Hepatocyte (in vitro differentiated cells): Measurements from ENCODE around the gene PRDX5.

ENCODE experiments used
- CTCF ChIP-seq: fragments of 200-600 bp; sonication (generic); IDR thresholded peaks from 2 replicates; pipeline ENCODE4 v1.5.1; 2016; ENCODE audit warnings: antibody characterized with exemption, mild to moderate bottlenecking; ENCODE audit not compliant: poor library complexity
- EZH2phosphoT487 ChIP-seq: fragments of 200-600 bp; sonication (generic); IDR thresholded peaks from one replicate; pipeline ENCODE4 v1.6.1; 2018; ENCODE audit warnings: antibody characterized with exemption, mild to moderate bottlenecking, low read depth, moderate library complexity; ENCODE audit not compliant: unreplicated experiment, severe bottlenecking

GRCh38 chr11:64296830-64297698 lies 20.9 kb upstream of the PRDX5 start:
- TF ChIP-seq CTCF, result no peak
- TF ChIP-seq EZH2phosphoT487, result no peak
